HEK293 (cell line): ENCODE results near the gene ZBTB8A.
"Not testable (repeated sequence)": the region's sequence is repeated elsewhere in the genome, so short reads cannot be mapped to it uniquely, and the experiment has no call there.

Experiments used
- CTCF ChIA-PET: fragments of 350-600 bp; formaldehyde crosslinking; extraction: SDS; loops from one replicate; lab custom pipeline; 2021; ENCODE audit warnings: antibody characterized with exemption; lab: Yijun Ruan, JAX
- POLR2A ChIA-PET: fragments of 300-600 bp; formaldehyde crosslinking; extraction: SDS; loops from one replicate; lab custom pipeline; 2020; ENCODE audit warnings: antibody characterized with exemption, inconsistent platforms; lab: Yijun Ruan, JAX
- H3K27ac ChIP-seq: fragments of 200-500 bp; sonication (Bioruptor generic); 2 replicates; pipeline ENCODE4 v1.5.1; 2014; ENCODE audit warnings: low read depth, low read length, control low read depth, inconsistent platforms; ENCODE audit errors: extremely low read depth
- H3K36me3 ChIP-seq, 2 experiments: fragments of 200-500 bp in 1 of 2; sonication (Bioruptor generic) in 1 of 2; 1 replicate in 1 of 2; 2 replicates in 1 of 2; pipeline ENCODE4 v1.5.1; 2014 to 2017; ENCODE audit warnings: inconsistent platforms in 2 of 2, low read length in 2 of 2; ENCODE audit not compliant: control insufficient read depth in 2 of 2, insufficient read depth in 1 of 2
- H3K4me1 ChIP-seq: fragments of 200-500 bp; sonication (Bioruptor generic); 2 replicates; pipeline ENCODE4 v1.5.1; 2014; ENCODE audit warnings: mild to moderate bottlenecking, low read length, inconsistent platforms; ENCODE audit not compliant: control insufficient read depth, insufficient read depth
- H3K4me3 ChIP-seq: 2 replicates; pipeline ENCODE4 v1.5.1; 2011; ENCODE audit warnings: low read depth, mild to moderate bottlenecking, control low read depth, low read length, moderate library complexity
- H3K9me3 ChIP-seq: fragments of 200-500 bp; sonication (Bioruptor generic); 2 replicates; pipeline ENCODE4 v1.5.1; 2014; ENCODE audit warnings: low read depth, low read length, inconsistent platforms; ENCODE audit not compliant: control insufficient read depth, insufficient read depth
- GLIS1 ChIP-seq: fragments of 450-650 bp; formaldehyde crosslinking; IDR thresholded peaks from 2 replicates; pipeline ENCODE4 v1.5.1; 2016; ENCODE audit warnings: missing biosample characterization, missing genetic modification characterization
- OSR2 ChIP-seq: fragments of 450-650 bp; formaldehyde crosslinking; IDR thresholded peaks from 2 replicates; pipeline ENCODE4 v1.5.1; 2016; ENCODE audit warnings: missing biosample characterization, missing genetic modification characterization
- PBX3 ChIP-seq: sonication (generic); formaldehyde crosslinking; IDR thresholded peaks from 2 replicates; pipeline ENCODE4 v1.8.1; 2022; ENCODE audit warnings: mild to moderate bottlenecking, moderate library complexity, missing genetic modification reagents
- ZFHX2 ChIP-seq: fragments of 450-650 bp; formaldehyde crosslinking; conservative IDR thresholded peaks from 2 replicates; pipeline ENCODE4 v1.5.1; 2016; ENCODE audit warnings: missing biosample characterization, missing genetic modification characterization
- ZFP3 ChIP-seq: fragments of 450-650 bp; formaldehyde crosslinking; IDR thresholded peaks from 2 replicates; pipeline ENCODE4 v1.5.1; 2016; ENCODE audit warnings: low read depth, missing biosample characterization, missing genetic modification characterization
- ZNF121 ChIP-seq: fragments of 450-650 bp; formaldehyde crosslinking; IDR thresholded peaks from 2 replicates; pipeline ENCODE4 v1.5.1; 2016; ENCODE audit warnings: missing biosample characterization, missing genetic modification characterization
- ZNF133 ChIP-seq: fragments of 450-650 bp; formaldehyde crosslinking; IDR thresholded peaks from 2 replicates; pipeline ENCODE4 v1.5.1; 2016; ENCODE audit warnings: missing biosample characterization, missing genetic modification characterization
- ZNF140 ChIP-seq: fragments of 450-650 bp; formaldehyde crosslinking; IDR thresholded peaks from 2 replicates; pipeline ENCODE4 v1.5.1; 2016; ENCODE audit warnings: missing biosample characterization, missing genetic modification characterization
- ZNF23 ChIP-seq: fragments of 450-650 bp; formaldehyde crosslinking; IDR thresholded peaks from 2 replicates; pipeline ENCODE4 v1.5.1; 2016; ENCODE audit warnings: missing biosample characterization, missing genetic modification characterization, borderline replicate concordance
- ZNF280C ChIP-seq: fragments of 450-650 bp; formaldehyde crosslinking; IDR thresholded peaks from 2 replicates; pipeline ENCODE4 v1.5.1; 2016; ENCODE audit warnings: missing biosample characterization, missing genetic modification characterization
- ZNF354C ChIP-seq: fragments of 450-650 bp; formaldehyde crosslinking; IDR thresholded peaks from 2 replicates; pipeline ENCODE4 v1.5.1; 2016; ENCODE audit warnings: missing biosample characterization, missing genetic modification characterization, low read depth, borderline replicate concordance
- ZNF37A ChIP-seq: fragments of 450-650 bp; IDR thresholded peaks from 2 replicates; pipeline ENCODE4 v1.5.1; 2018; ENCODE audit warnings: missing biosample characterization, missing genetic modification characterization
- ZNF501 ChIP-seq: fragments of 450-650 bp; formaldehyde crosslinking; IDR thresholded peaks from 2 replicates; pipeline ENCODE4 v1.5.1; 2016; ENCODE audit warnings: missing biosample characterization, missing genetic modification characterization
- ZNF530 ChIP-seq: fragments of 450-650 bp; formaldehyde crosslinking; IDR thresholded peaks from 2 replicates; pipeline ENCODE4 v1.5.1; 2016; ENCODE audit warnings: low read depth, missing biosample characterization, missing genetic modification characterization
- ZNF596 ChIP-seq: fragments of 450-650 bp; IDR thresholded peaks from 2 replicates; pipeline ENCODE4 v1.5.0; 2018; ENCODE audit warnings: missing biosample characterization, mild to moderate bottlenecking, missing genetic modification characterization, moderate library complexity
- ZNF629 ChIP-seq: fragments of 450-650 bp; formaldehyde crosslinking; IDR thresholded peaks from 2 replicates; pipeline ENCODE4 v1.5.1; 2017; ENCODE audit warnings: missing biosample characterization, missing genetic modification characterization
- ZNF670 ChIP-seq: fragments of 450-650 bp; formaldehyde crosslinking; IDR thresholded peaks from 2 replicates; pipeline ENCODE4 v1.5.1; 2016; ENCODE audit warnings: missing biosample characterization, missing genetic modification characterization, low read depth
- TF ChIP-seq, protein P1 (sequence below): fragments of 450-650 bp; formaldehyde crosslinking; IDR thresholded peaks from 2 replicates; pipeline ENCODE4 v1.5.1; 2016; ENCODE audit warnings: missing biosample characterization, missing genetic modification characterization
- TF ChIP-seq, protein P2 (sequence below): fragments of 450-650 bp; formaldehyde crosslinking; IDR thresholded peaks from 2 replicates; pipeline ENCODE4 v1.5.1; 2016; ENCODE audit warnings: missing biosample characterization, missing genetic modification characterization

Gene ZBTB8A

DNA sequence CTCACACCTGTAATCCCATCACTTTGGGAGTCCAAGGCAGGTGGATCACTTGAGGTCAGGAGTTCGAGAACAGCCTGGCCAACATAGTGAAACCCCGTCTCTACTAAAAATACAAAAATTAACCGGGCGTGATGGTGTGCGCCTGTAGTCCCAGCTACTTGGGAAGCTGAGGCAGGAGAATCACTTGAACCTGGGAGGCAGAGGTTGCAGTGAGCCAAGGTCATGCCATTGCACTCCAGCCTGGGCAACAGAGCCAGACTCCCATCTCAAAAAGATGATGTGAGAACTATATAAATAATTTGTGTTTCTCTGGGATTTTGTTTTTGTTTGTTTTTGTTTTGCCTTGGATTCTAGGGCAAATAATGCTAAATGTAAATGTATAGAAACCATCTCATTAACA lies 17.8 kb downstream of the ZBTB8A start:
- H3K4me1 ChIP-seq, result not testable (repeated sequence)
- peak; percentile 84; the same call in 1 of the 2 replicates for TF ChIP-seq ZNF121 (tag by site-specific recombination)
- TF ChIP-seq, all 188 proteins: peak for 1; not testable (repeated sequence) for 187
- CTCF ChIA-PET, POLR2A ChIA-PET, H3K4me3 ChIP-seq, H3K9me3 ChIP-seq, H3K27ac ChIP-seq: not testable (repeated sequence)
- peaks cover 17 to 51% of the 10 kb centered on the region in 2 experiments; a peak in 2 of 3 replicates for H3K36me3 ChIP-seq

GRCh38 chr1:32557812-32558211 lies 18.6 kb downstream of the ZBTB8A start:
- POLR2A ChIA-PET, result no interaction called here
- H3K4me3 ChIP-seq, result no peak overlapping the region
- CTCF ChIA-PET, result no interaction called here
- TF ChIP-seq ZNF629 (tag by site-specific recombination) (no peak), ZNF140 (tag by site-specific recombination) (no peak), ZNF280C (tag by site-specific recombination) (no peak), ZNF530 (tag by site-specific recombination) (no peak), GLIS1 (tag by site-specific recombination) (no peak), OSR2 (tag by site-specific recombination) (no peak)
- TF ChIP-seq, protein P1, sequence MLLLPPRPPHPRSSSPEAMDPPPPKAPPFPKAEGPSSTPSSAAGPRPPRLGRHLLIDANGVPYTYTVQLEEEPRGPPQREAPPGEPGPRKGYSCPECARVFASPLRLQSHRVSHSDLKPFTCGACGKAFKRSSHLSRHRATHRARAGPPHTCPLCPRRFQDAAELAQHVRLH (tag by site-specific recombination), result no peak
- TF ChIP-seq, all 188 proteins: peak for 0
- H3K36me3 ChIP-seq, result peaks cover 17 to 51% of the 10 kb centered on the region in 2 experiments; a peak in 2 of 3 replicates
- H3K9me3 ChIP-seq, result no peaks in the 10 kb centered on the region
- no peak overlapping the region for H3K27ac ChIP-seq
- no peaks in the 10 kb centered on the region for H3K4me1 ChIP-seq

DNA sequence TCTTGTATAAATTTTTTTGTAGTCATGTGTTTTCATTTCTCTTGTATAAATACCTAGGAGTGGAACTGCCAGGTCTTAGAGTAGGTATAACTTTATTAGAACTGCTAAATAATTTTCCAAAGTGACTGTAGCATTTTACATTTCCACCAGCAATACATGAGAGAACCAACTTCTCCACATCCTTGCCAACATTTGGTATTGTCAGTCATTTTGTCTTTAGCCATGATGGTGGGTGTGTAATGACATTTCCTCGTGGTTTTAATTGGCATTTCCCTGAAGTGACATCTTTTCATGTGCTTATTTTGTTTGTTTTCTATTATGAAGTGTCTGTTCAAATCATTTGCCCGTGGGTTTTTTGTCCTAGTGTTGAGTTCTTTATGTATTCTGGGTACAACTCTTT lies 29.7 kb downstream of the ZBTB8A start:
- Histone ChIP-seq H3K4me3 (no peak overlapping the region), H3K4me1 (no peaks in the 10 kb centered on the region), H3K36me3 (peaks cover 3 to 12% of the 10 kb centered on the region in 2 experiments; a peak in 2 of 3 replicates), H3K27ac (no peak overlapping the region)
- CTCF ChIA-PET, result no interaction called here
- TF ChIP-seq ZNF23 (tag by site-specific recombination) (no peak), ZNF37A (tag by site-specific recombination) (no peak), ZNF354C (tag by site-specific recombination) (no peak), ZNF501 (tag by site-specific recombination) (no peak), ZFP3 (tag by site-specific recombination) (no peak), ZFHX2 (no peak), ZNF670 (tag by site-specific recombination) (no peak), PBX3 (no peak), ZNF133 (tag by site-specific recombination) (no peak), ZNF596 (tag by site-specific recombination) (no peak)
- TF ChIP-seq, protein P2, sequence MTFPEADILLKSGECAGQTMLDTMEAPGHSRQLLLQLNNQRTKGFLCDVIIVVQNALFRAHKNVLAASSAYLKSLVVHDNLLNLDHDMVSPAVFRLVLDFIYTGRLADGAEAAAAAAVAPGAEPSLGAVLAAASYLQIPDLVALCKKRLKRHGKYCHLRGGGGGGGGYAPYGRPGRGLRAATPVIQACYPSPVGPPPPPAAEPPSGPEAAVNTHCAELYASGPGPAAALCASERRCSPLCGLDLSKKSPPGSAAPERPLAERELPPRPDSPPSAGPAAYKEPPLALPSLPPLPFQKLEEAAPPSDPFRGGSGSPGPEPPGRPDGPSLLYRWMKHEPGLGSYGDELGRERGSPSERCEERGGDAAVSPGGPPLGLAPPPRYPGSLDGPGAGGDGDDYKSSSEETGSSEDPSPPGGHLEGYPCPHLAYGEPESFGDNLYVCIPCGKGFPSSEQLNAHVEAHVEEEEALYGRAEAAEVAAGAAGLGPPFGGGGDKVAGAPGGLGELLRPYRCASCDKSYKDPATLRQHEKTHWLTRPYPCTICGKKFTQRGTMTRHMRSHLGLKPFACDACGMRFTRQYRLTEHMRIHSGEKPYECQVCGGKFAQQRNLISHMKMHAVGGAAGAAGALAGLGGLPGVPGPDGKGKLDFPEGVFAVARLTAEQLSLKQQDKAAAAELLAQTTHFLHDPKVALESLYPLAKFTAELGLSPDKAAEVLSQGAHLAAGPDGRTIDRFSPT (tag by site-specific recombination), result no peak
- TF ChIP-seq, all 188 proteins: peak for 0
- POLR2A ChIA-PET, result no interaction called here
- no peaks in the 10 kb centered on the region for H3K9me3 ChIP-seq
